ENCODE measurements around the gene LTA4H.
"Not testable (repeated sequence)": the region's sequence is repeated elsewhere in the genome, so short reads cannot be mapped to it uniquely, and the experiment has no call there.

The LTA4H gene

DNA sequence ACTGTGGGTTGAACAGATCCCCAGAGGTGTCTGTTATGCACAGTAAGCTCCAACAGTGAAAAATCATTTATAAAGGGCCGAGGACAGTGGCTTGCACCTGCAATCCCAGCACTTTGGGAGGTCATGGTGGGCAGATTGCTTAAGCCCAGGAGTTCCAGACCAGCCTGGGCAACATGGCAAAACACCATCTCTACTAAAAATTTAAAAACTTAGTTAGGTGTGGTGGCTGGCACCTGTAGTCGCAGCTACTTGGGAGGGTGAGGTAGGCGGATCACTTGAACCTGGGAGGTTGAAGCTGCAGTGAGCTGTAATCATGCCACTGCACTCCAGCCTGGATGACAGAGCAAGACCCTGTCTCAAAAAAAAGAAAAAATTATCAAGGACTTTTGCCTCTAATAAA lies 30.4 kb upstream of the LTA4H start:
- peaks cover 23% of the 10 kb centered on the region for H3K4me1 Mint-ChIP-seq (ENCODE audit: low read depth)
- not testable (repeated sequence) for DNase-seq (ENCODE audit: low spot score); H3K27me3 Mint-ChIP-seq (ENCODE audit: low read depth); H3K9me3 Mint-ChIP-seq; H3K36me3 Mint-ChIP-seq (ENCODE audit: low read depth); H3K27ac Mint-ChIP-seq; H3K4me3 Mint-ChIP-seq

GRCh38 chr12:96064966-96065365 lies 29.6 kb upstream of the LTA4H start:
- H3K27me3 Mint-ChIP-seq (ENCODE audit: low read depth), result no peaks in the 10 kb centered on the region
- no peak for DNase-seq (ENCODE audit: low spot score)
- no peaks in the 10 kb centered on the region for H3K9me3 Mint-ChIP-seq
- peaks cover 20% of the 10 kb centered on the region for H3K4me1 Mint-ChIP-seq (ENCODE audit: low read depth)
- H3K4me3 Mint-ChIP-seq, result no peak overlapping the region
- H3K36me3 Mint-ChIP-seq (ENCODE audit: low read depth), result no peaks in the 10 kb centered on the region
- H3K27ac Mint-ChIP-seq, result no peak overlapping the region

DNA sequence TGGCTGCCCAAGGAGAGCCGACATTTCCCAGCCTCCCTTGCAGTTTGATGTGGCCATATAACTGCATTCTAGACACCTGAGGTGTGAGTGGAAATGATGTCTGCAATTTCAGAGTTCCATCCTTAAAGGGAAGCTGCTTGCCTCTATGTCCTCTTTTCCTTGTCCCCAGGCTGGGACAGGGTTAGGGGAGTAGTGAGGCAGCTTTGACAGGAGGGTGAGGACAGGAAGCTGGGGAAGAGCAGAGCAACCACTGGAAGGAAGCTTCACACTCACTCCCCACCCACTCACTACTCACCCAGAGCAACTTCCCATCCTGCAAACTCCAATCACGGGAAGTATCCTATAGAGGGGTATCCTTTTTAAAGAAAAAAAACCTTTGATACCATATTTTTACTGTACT lies 28.9 kb upstream of the LTA4H start:
- Mint-ChIP-seq H3K27me3 (ENCODE audit: low read depth) (no peaks in the 10 kb centered on the region), H3K27ac (no peak overlapping the region), H3K9me3 (no peaks in the 10 kb centered on the region), H3K4me3 (no peak overlapping the region), H3K4me1 (ENCODE audit: low read depth) (peaks cover 20% of the 10 kb centered on the region), H3K36me3 (ENCODE audit: low read depth) (no peaks in the 10 kb centered on the region)
- DNase-seq (ENCODE audit: low spot score), result no peak

DNA sequence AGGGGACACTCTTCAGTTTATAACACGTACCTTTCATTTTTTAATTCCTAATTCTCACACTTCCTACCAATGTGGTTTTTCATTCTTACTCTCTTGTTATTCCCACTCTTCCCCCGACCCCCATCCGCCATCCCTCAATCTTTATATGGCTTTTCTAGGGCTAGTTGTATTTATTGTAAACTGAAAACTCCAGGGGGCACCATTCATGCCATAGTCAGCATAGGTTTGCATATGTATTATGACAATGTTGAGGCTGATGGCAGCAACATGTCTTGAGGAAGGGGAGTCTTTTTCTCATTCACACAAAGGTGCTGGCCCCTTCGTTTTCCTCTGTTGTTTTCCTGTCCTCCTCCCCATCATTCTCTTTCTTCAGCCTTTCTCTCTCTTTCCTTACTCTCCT lies 27.7 kb upstream of the LTA4H start:
- no peak for DNase-seq (ENCODE audit: low spot score)
- peaks cover 20% of the 10 kb centered on the region for H3K4me1 Mint-ChIP-seq (ENCODE audit: low read depth)
- no peak overlapping the region for H3K4me3 Mint-ChIP-seq
- no peaks in the 10 kb centered on the region for H3K27me3 Mint-ChIP-seq (ENCODE audit: low read depth)
- no peaks in the 10 kb centered on the region for H3K9me3 Mint-ChIP-seq
- H3K36me3 Mint-ChIP-seq (ENCODE audit: low read depth), result no peaks in the 10 kb centered on the region
- no peak overlapping the region for H3K27ac Mint-ChIP-seq

GRCh38 chr12:96061864-96062453 lies 26.6 kb upstream of the LTA4H start:
- H3K4me3 Mint-ChIP-seq, result no peak overlapping the region
- peaks cover 20% of the 10 kb centered on the region for H3K4me1 Mint-ChIP-seq (ENCODE audit: low read depth)
- no peaks in the 10 kb centered on the region for H3K9me3 Mint-ChIP-seq
- peak; percentile 56 for DNase-seq (ENCODE audit: low spot score)
- no peaks in the 10 kb centered on the region for H3K27me3 Mint-ChIP-seq (ENCODE audit: low read depth)
- H3K27ac Mint-ChIP-seq, result peak overlapping the region; percentile 7
- no peaks in the 10 kb centered on the region for H3K36me3 Mint-ChIP-seq (ENCODE audit: low read depth)

GRCh38 chr12:96061323-96061722 lies 25.9 kb upstream of the LTA4H start:
- H3K4me3 Mint-ChIP-seq, result no peak overlapping the region
- H3K27me3 Mint-ChIP-seq (ENCODE audit: low read depth), result no peaks in the 10 kb centered on the region
- H3K36me3 Mint-ChIP-seq (ENCODE audit: low read depth), result no peaks in the 10 kb centered on the region
- no peak overlapping the region for H3K27ac Mint-ChIP-seq
- peaks cover 20% of the 10 kb centered on the region for H3K4me1 Mint-ChIP-seq (ENCODE audit: low read depth)
- no peak for DNase-seq (ENCODE audit: low spot score)
- H3K9me3 Mint-ChIP-seq, result no peaks in the 10 kb centered on the region

DNA sequence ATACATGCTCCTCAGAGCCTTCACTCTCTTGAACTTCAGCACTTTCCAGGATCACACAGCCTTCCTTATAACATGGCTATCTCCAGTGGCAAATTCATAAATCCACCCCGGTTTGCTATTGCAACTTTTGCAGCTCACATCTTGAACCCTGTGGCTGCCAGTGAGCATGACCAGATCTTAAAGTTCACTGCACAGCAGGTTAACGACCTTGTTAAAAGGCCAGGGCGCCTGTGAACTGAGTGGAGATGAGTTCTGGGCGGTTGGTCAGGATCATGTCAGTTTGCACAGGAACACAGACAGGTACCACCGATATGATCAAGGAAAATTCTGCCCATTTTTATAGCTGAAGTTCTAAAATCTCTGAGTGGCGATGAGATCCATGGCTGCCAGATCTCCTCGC lies 24.7 kb upstream of the LTA4H start:
- H3K27me3 Mint-ChIP-seq (ENCODE audit: low read depth), result no peaks in the 10 kb centered on the region
- H3K36me3 Mint-ChIP-seq (ENCODE audit: low read depth), result no peaks in the 10 kb centered on the region
- peaks cover 20% of the 10 kb centered on the region for H3K4me1 Mint-ChIP-seq (ENCODE audit: low read depth)
- no peak overlapping the region for H3K4me3 Mint-ChIP-seq
- H3K9me3 Mint-ChIP-seq, result no peaks in the 10 kb centered on the region
- no peak for DNase-seq (ENCODE audit: low spot score)
- no peak overlapping the region for H3K27ac Mint-ChIP-seq

DNA sequence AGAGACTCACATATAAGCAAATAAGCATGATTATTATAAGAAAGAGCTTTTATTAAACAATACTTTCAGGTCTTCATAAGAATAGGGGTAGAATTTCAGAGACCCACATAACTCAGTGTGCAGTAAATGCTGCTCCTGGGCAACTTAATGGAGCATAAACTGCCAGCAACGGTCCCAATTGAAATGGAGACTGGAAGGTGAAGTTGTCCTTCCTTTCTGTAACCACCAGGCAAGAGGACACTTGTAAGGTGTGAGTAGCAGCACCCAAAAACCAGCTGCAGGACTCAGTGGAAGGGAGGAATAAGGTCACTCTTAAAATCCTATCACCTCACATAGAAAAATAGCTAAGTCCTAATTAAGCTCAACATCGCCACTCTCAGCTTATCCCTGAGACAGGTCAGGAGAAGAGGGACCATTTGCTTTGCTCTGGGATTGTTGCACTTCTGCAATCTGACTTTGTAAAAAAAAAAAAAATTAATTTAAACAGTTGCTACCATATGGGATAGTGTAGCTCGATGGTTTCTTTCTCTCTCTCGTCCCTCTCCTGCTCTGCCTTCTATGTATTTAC lies 22.7 kb upstream of the LTA4H start:
- Mint-ChIP-seq H3K9me3 (peaks cover 5% of the 10 kb centered on the region), H3K4me3 (no peak overlapping the region), H3K27ac (no peak overlapping the region), H3K36me3 (ENCODE audit: low read depth) (no peaks in the 10 kb centered on the region), H3K27me3 (ENCODE audit: low read depth) (no peaks in the 10 kb centered on the region), H3K4me1 (ENCODE audit: low read depth) (peaks cover 8% of the 10 kb centered on the region)
- no peak for DNase-seq (ENCODE audit: low spot score)

DNA sequence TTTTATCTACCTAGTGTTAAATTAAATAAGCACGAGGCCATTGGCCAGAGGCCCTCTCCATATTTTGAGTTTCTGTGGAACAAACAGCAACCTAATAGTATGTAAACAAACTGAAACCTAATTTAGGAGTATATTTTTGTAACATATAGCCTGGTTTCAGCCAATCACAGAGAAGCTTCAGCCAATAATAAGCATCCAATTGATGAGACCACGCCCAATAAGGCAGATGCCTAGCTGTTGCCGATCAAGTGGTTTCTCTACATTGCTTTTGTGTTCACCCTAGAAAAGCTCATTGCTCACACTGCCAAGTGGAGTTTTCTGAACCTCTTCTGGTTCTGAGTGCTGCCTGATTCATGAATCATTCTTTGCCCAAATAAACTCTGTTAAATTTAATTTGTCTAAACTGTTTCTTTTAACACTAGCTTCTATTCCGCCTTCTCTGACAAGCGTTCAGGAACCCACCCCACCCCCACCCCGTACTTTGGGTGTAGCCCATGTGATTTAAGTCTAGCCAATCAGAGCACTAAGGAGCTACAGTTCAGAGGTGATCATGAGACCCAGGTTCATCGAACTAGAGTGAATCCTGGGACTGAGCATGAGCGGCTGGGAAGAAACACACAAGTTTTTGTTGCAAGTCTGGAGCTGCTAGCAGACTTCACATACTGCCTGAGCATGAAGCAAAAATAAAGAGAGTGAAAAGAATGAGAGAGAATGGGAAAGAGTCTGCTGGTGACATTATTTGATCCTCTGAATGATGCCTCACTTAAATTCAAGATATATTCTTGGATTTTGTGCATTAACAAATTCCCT lies 21.5 kb upstream of the LTA4H start:
- Mint-ChIP-seq H3K36me3 (ENCODE audit: low read depth) (no peaks in the 10 kb centered on the region), H3K4me3 (no peak overlapping the region), H3K9me3 (peaks cover 5% of the 10 kb centered on the region), H3K27ac (no peak overlapping the region), H3K27me3 (ENCODE audit: low read depth) (no peaks in the 10 kb centered on the region), H3K4me1 (ENCODE audit: low read depth) (peaks cover 2% of the 10 kb centered on the region)
- no peak for DNase-seq (ENCODE audit: low spot score)

- DNase-seq (ENCODE audit: low spot score), result no peak
- Mint-ChIP-seq H3K27ac (no peak overlapping the region), H3K27me3 (ENCODE audit: low read depth) (no peaks in the 10 kb centered on the region), H3K36me3 (ENCODE audit: low read depth) (no peaks in the 10 kb centered on the region), H3K4me3 (no peak overlapping the region), H3K4me1 (ENCODE audit: low read depth) (no peaks in the 10 kb centered on the region), H3K9me3 (peaks cover 9% of the 10 kb centered on the region)
These were observed 18.8 kb upstream of the LTA4H start for GRCh38 chr12:96054244-96054610.

- H3K36me3 Mint-ChIP-seq (ENCODE audit: low read depth), result no peaks in the 10 kb centered on the region
- DNase-seq (ENCODE audit: low spot score), result no peak
These were observed 18.3 kb upstream of the LTA4H start for GRCh38 chr12:96053476-96054243.

GRCh38 chr12:96051756-96052485 lies 16.5 kb upstream of the LTA4H start:
- no peak for DNase-seq (ENCODE audit: low spot score)
- Mint-ChIP-seq H3K27ac (no peak overlapping the region), H3K9me3 (peaks cover 9% of the 10 kb centered on the region), H3K4me3 (no peak overlapping the region), H3K36me3 (ENCODE audit: low read depth) (no peaks in the 10 kb centered on the region), H3K4me1 (ENCODE audit: low read depth) (peaks cover 19% of the 10 kb centered on the region), H3K27me3 (ENCODE audit: low read depth) (no peaks in the 10 kb centered on the region)

More at GRCh38 chr12:96053476-96054243, 18.3 kb upstream of the LTA4H start:
- Mint-ChIP-seq H3K9me3 (peaks cover 9% of the 10 kb centered on the region), H3K27ac (no peak overlapping the region), H3K4me3 (no peak overlapping the region), H3K4me1 (ENCODE audit: low read depth) (peaks cover 4% of the 10 kb centered on the region), H3K27me3 (ENCODE audit: low read depth) (no peaks in the 10 kb centered on the region)

- no peak overlapping the region for H3K27ac Mint-ChIP-seq
These were observed 14.8 kb upstream of the LTA4H start for GRCh38 chr12:96050139-96050538.

More at GRCh38 chr12:96050139-96050538, 14.8 kb upstream of the LTA4H start:
- DNase-seq (ENCODE audit: low spot score), result no peak
- Mint-ChIP-seq H3K36me3 (ENCODE audit: low read depth) (no peaks in the 10 kb centered on the region), H3K9me3 (peaks cover 9% of the 10 kb centered on the region), H3K27me3 (ENCODE audit: low read depth) (no peaks in the 10 kb centered on the region), H3K4me1 (ENCODE audit: low read depth) (peaks cover 25% of the 10 kb centered on the region), H3K4me3 (no peak overlapping the region)
